HepG2 (cell line): ENCODE results near the gene ITPR1. TPM values are rescaled to one million over a fixed set of nuclear protein-coding genes. Genes with fewer than 3 reads are reported as not detected.

Source experiments
- CC2D1A ChIP-seq: sonication (generic); formaldehyde crosslinking; IDR thresholded peaks from 2 replicates; pipeline ENCODE4 v1.8.1; 2023; ENCODE audit warnings: mild to moderate bottlenecking, missing genetic modification reagents
- CEBPB ChIP-seq: IDR thresholded peaks from 2 replicates; pipeline ENCODE4 v1.6.1; 2011; ENCODE audit warnings: low read depth, low read length, improper control_type of control experiment, borderline replicate concordance
- HNF1A ChIP-seq, 2 experiments: sonication (generic) in 1 of 2; formaldehyde crosslinking in 1 of 2; IDR thresholded peaks; 2 replicates each; pipeline versions ENCODE4 v1.4.0 to v1.6.1; 2016 to 2020; ENCODE audit warnings: borderline replicate concordance in 1 of 2, low read depth in 1 of 2, mild to moderate bottlenecking in 1 of 2, missing genetic modification reagents in 1 of 2
- KDM1A ChIP-seq: IDR thresholded peaks from 2 replicates; pipeline ENCODE4 v1.6.1; 2016; ENCODE audit warnings: missing compliant biosample characterization
- MTERF4 ChIP-seq: sonication (generic); formaldehyde crosslinking; IDR thresholded peaks from 2 replicates; pipeline ENCODE4 v1.8.0; 2023; ENCODE audit warnings: mild to moderate bottlenecking, missing genetic modification reagents
- MXD4 ChIP-seq: IDR thresholded peaks from 2 replicates; pipeline ENCODE4 v1.6.1; 2016; ENCODE audit warnings: mild to moderate bottlenecking, missing biosample characterization, missing genetic modification reagents
- NFATC3 ChIP-seq: sonication (generic); formaldehyde crosslinking; IDR thresholded peaks from 2 replicates; pipeline ENCODE4 v1.5.1; 2020; ENCODE audit warnings: mild to moderate bottlenecking, missing genetic modification reagents
- NR2F1 ChIP-seq, 2 experiments: fragments of 450-650 bp in 1 of 2; formaldehyde crosslinking in 1 of 2; IDR thresholded peaks; 2 replicates each; pipeline versions ENCODE4 v1.5.0 to v1.6.1; 2016 to 2020; ENCODE audit warnings: mild to moderate bottlenecking in 1 of 2, missing compliant biosample characterization in 1 of 2, missing genetic modification reagents in 1 of 2, moderate library complexity in 1 of 2
- PCBP1 ChIP-seq: fragments of 200-400 bp; formaldehyde crosslinking; IDR thresholded peaks from 2 replicates; pipeline ENCODE4 v1.6.1; 2017; ENCODE audit warnings: mild to moderate bottlenecking, low read depth, low read length, borderline replicate concordance
- PHB2 ChIP-seq: fragments of 450-650 bp; IDR thresholded peaks from 2 replicates; pipeline ENCODE4 v1.6.1; 2018; ENCODE audit not compliant: partially characterized antibody
- TBX2 ChIP-seq: sonication (generic); formaldehyde crosslinking; IDR thresholded peaks from 2 replicates; pipeline ENCODE4 v1.5.0; 2020; ENCODE audit warnings: missing genetic modification reagents, mild to moderate bottlenecking, borderline replicate concordance
- TCF7L2 ChIP-seq: IDR thresholded peaks from 2 replicates; pipeline ENCODE4 v1.6.1; 2011; ENCODE audit warnings: mild to moderate bottlenecking, low read depth, low read length, moderate library complexity
- XRCC5 ChIP-seq: fragments of 200-400 bp; formaldehyde crosslinking; optimal IDR thresholded peaks from 2 replicates; pipeline ENCODE3; 2017; ENCODE audit warnings: mild to moderate bottlenecking, low read length
- ZKSCAN1 ChIP-seq: fragments of 150-350 bp; IDR thresholded peaks from 2 replicates; pipeline ENCODE4 v1.6.1; 2014; ENCODE audit warnings: low read length
- ZNF101 ChIP-seq: sonication (generic); formaldehyde crosslinking; IDR thresholded peaks from 2 replicates; pipeline ENCODE4 v1.4.0; 2020; ENCODE audit warnings: mild to moderate bottlenecking, low read depth, missing genetic modification reagents, borderline replicate concordance
- ZNF672 ChIP-seq: sonication (generic); formaldehyde crosslinking; IDR thresholded peaks from 2 replicates; pipeline ENCODE4 v1.8.1; 2022; ENCODE audit warnings: missing genetic modification reagents
- ZNF720 ChIP-seq: sonication (generic); formaldehyde crosslinking; IDR thresholded peaks from 2 replicates; pipeline ENCODE4 v1.4.0; 2020; ENCODE audit warnings: missing genetic modification reagents
- ZNF816 ChIP-seq: sonication (generic); formaldehyde crosslinking; IDR thresholded peaks from 2 replicates; pipeline ENCODE4 v1.8.0; 2022; ENCODE audit warnings: missing genetic modification reagents, mild to moderate bottlenecking, borderline replicate concordance
- polyA plus RNA-seq, 8 experiments: library from polyadenylated mRNA; depleted of rRNA in 3 of 8; stranded (reverse) in 7 of 8; unstranded in 1 of 8; fragments of >200 nt; fragmentation: Illumina TruSeq in 4 of 8; extraction: Trizol in 4 of 8; gene quantifications; 2 replicates each; pipeline versions ENCODE4 v1.2.1 to v1.2.3, GENCODE V29; 2011 to 2016; ENCODE audit warnings: low read depth in 4 of 8, missing spikeins in 1 of 8, mixed read lengths in 1 of 8; ENCODE audit not compliant: insufficient read depth in 1 of 8
- total RNA-seq, 5 experiments: library from RNA; depleted of rRNA; stranded (reverse); fragments of >200 nt; fragmentation: Illumina TruSeq; extraction: Trizol; gene quantifications; 2 replicates each; pipeline ENCODE4 v1.2.3, GENCODE V29; 2016; ENCODE audit warnings: low read depth in 1 of 5
- TF ChIP-seq, protein P1 (sequence below): sonication (generic); formaldehyde crosslinking; IDR thresholded peaks from 2 replicates; pipeline ENCODE4 v1.4.0; 2020; ENCODE audit warnings: missing genetic modification reagents

ITPR1 gene
- total and polyA plus RNA-seq, 2 of the 13 experiments (the other 11 are each of a cell fraction or from before 2014, with no cell fraction given), result 10.0 to 11.4 TPM

- TF ChIP-seq TCF7L2 (no peak), PHB2 (no peak), MXD4 (peak; percentile 79), ZNF672 (CRISPR knock-in tag) (no peak), KDM1A (CRISPR knock-in tag) (no peak), ZKSCAN1 (no peak), MTERF4 (0 out of 2 replicates have a peak, but pooled peaks have one; percentile 31), XRCC5 (no peak), NR2F1 (CRISPR knock-in tag; IDR thresholded peaks at IDR 0.05) (no peak), PCBP1 (no peak), CC2D1A (CRISPR knock-in tag) (no peak), TBX2 (CRISPR knock-in tag) (peak; percentile 68), ZNF720 (CRISPR knock-in tag) (no peak), NFATC3 (CRISPR knock-in tag) (peak; percentile 51; the same call in 1 of the 2 replicates), HNF1A (IDR thresholded peaks at IDR 0.05; ENCODE audit: low read depth) (no peak), HNF1A (CRISPR knock-in tag; IDR thresholded peaks at IDR 0.05; ENCODE audit: borderline replicate concordance) (peak; percentile 57; the same call in 1 of the 2 replicates), ZNF816 (CRISPR knock-in tag) (no peak), ZNF101 (0 out of 2 replicates have a peak, but pooled peaks have one; percentile 84), CEBPB (no peak)
- TF ChIP-seq, protein P1, sequence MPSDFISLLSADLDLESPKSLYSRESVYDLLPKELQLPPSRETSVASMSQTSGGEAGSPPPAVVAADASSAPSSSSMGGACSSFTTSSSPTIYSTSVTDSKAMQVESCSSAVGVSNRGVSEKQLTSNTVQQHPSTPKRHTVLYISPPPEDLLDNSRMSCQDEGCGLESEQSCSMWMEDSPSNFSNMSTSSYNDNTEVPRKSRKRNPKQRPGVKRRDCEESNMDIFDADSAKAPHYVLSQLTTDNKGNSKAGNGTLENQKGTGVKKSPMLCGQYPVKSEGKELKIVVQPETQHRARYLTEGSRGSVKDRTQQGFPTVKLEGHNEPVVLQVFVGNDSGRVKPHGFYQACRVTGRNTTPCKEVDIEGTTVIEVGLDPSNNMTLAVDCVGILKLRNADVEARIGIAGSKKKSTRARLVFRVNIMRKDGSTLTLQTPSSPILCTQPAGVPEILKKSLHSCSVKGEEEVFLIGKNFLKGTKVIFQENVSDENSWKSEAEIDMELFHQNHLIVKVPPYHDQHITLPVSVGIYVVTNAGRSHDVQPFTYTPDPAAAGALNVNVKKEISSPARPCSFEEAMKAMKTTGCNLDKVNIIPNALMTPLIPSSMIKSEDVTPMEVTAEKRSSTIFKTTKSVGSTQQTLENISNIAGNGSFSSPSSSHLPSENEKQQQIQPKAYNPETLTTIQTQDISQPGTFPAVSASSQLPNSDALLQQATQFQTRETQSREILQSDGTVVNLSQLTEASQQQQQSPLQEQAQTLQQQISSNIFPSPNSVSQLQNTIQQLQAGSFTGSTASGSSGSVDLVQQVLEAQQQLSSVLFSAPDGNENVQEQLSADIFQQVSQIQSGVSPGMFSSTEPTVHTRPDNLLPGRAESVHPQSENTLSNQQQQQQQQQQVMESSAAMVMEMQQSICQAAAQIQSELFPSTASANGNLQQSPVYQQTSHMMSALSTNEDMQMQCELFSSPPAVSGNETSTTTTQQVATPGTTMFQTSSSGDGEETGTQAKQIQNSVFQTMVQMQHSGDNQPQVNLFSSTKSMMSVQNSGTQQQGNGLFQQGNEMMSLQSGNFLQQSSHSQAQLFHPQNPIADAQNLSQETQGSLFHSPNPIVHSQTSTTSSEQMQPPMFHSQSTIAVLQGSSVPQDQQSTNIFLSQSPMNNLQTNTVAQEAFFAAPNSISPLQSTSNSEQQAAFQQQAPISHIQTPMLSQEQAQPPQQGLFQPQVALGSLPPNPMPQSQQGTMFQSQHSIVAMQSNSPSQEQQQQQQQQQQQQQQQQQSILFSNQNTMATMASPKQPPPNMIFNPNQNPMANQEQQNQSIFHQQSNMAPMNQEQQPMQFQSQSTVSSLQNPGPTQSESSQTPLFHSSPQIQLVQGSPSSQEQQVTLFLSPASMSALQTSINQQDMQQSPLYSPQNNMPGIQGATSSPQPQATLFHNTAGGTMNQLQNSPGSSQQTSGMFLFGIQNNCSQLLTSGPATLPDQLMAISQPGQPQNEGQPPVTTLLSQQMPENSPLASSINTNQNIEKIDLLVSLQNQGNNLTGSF (CRISPR knock-in tag), result no peak; the same call in 1 of the 2 replicates
Measured at GRCh38 chr3:4466741-4467521, 26.2 kb upstream of the ITPR1 start, which contains the start of gene SUMF1 (continued).
